NK-92 (cell line): Measurements from ENCODE around the gene ZFYVE1.

Experiments used
- DNase-seq: peaks from one replicate; lab custom pipeline; 2025; ENCODE audit not compliant: unreplicated experiment; lab: John Stamatoyannopoulos, UW

The ZFYVE1 gene

DNA sequence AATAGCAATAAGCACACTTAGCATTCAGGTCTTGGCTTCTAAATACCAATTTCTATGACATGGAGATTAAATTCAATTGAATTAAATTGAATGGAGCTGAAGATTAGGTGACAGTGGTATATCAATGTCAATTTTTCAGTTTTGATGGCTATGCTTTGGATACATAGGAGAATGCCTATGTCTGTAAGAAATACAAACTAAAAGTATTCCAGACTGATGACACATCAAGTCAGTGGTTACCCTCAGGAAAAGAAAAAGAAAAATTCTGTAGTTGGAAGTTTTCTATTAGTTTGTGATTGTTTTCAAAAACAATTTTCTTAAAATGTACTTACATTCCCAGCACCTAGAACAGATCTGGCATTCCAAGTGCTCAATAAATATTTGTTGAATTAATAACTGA lies 105.5 kb downstream of the ZFYVE1 start:
- no peak for DNase-seq

GRCh38 chr14:72920008-72920407 lies 106.9 kb downstream of the ZFYVE1 start:
- no peak for DNase-seq
